AG10803 (cell line): Measurements from ENCODE around the gene ACAP3.

Experiments
- DNase-seq: peaks from one replicate; pipeline ENCODE4 v3.0.0; 2010; ENCODE audit warnings: low read depth
- H3K4me3 ChIP-seq: 2 replicates; pipeline ENCODE4 v1.5.1; 2011; ENCODE audit warnings: mild to moderate bottlenecking, low read length, control low read depth
- TF ChIP-seq, protein P1 (sequence below): conservative IDR thresholded peaks from 2 replicates; pipeline ENCODE4 v1.5.1; 2011; ENCODE audit warnings: mild to moderate bottlenecking, low read length, control low read depth, inconsistent platforms

ACAP3 gene

DNA sequence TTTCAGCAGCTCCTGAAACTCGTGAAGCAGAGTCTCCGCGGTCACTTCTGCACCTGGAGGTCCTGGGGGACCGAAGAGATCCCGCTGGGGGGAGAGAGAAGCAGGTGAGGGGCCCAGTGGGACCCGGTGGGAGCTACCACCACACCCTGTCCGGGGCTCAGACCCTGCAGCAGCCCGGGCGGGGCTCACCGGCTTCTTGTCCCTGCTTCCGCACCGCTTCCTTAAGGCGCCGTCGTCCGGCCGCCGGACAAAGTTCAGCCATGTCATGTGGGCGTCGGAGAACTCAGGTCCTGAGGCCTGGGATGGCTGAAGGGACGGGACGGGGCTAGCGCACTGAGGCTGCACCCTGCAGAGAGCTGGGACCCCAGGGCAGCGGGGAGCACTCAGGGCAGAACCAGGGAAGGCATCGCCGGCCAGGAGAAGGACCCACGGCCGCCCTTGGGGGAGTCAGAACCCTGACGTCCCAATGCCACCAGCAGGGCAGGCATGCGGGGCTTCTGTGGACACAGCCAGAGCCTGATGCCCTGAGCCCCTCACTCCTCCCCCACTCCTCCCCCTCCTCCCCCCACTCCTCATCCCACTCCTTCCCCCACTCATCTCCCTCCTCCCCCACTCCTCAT is 63.4 kb downstream of the ACAP3 start:
- no peak overlapping the region for H3K4me3 ChIP-seq
- no peak for DNase-seq
- TF ChIP-seq, protein P1, sequence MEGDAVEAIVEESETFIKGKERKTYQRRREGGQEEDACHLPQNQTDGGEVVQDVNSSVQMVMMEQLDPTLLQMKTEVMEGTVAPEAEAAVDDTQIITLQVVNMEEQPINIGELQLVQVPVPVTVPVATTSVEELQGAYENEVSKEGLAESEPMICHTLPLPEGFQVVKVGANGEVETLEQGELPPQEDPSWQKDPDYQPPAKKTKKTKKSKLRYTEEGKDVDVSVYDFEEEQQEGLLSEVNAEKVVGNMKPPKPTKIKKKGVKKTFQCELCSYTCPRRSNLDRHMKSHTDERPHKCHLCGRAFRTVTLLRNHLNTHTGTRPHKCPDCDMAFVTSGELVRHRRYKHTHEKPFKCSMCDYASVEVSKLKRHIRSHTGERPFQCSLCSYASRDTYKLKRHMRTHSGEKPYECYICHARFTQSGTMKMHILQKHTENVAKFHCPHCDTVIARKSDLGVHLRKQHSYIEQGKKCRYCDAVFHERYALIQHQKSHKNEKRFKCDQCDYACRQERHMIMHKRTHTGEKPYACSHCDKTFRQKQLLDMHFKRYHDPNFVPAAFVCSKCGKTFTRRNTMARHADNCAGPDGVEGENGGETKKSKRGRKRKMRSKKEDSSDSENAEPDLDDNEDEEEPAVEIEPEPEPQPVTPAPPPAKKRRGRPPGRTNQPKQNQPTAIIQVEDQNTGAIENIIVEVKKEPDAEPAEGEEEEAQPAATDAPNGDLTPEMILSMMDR = no peak

DNA sequence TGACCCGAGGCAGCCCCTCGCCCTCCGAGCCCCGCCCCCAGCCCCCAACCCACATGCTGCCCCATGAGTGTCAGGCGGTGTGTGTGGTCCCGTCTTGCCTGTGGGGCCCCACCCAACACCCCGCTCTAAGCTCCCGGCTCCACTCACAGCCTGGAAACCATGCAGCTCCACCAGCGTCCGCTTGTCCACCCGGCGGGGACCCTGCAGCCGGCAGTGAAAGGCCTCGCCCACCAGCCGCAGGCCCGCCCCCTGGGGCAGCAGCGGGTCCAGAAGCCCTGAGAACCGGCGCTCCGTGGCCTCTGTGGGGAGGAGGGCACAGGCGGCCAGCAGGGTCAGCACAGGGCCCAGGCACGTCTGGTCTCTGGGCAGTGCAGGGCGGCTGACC is 63.9 kb downstream of the ACAP3 start:
- TF ChIP-seq, protein P1 = no peak
- no peak overlapping the region for H3K4me3 ChIP-seq
- no peak for DNase-seq

DNA sequence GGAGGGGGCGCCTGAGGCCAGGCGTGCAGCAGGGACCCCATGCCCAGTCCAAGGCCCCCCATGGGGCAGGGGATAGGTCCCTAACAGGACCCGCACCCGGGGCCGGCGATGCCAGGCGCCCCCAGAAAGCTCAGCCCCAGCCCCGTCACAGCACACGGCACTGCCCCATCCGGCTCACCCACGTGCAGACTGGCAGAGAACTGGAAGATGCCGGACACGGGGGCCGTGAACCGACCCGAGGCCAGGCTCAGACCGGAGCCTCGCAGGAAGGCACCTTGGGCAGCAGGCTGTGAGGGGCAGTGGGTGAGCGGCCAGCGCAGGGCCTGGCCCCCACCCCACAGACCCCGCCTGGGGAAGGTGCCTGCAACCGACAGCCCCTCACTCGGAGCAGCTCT is 64.5 kb downstream of the ACAP3 start:
- no peak overlapping the region for H3K4me3 ChIP-seq
- TF ChIP-seq, protein P1 = no peak
- no peak for DNase-seq

DNA sequence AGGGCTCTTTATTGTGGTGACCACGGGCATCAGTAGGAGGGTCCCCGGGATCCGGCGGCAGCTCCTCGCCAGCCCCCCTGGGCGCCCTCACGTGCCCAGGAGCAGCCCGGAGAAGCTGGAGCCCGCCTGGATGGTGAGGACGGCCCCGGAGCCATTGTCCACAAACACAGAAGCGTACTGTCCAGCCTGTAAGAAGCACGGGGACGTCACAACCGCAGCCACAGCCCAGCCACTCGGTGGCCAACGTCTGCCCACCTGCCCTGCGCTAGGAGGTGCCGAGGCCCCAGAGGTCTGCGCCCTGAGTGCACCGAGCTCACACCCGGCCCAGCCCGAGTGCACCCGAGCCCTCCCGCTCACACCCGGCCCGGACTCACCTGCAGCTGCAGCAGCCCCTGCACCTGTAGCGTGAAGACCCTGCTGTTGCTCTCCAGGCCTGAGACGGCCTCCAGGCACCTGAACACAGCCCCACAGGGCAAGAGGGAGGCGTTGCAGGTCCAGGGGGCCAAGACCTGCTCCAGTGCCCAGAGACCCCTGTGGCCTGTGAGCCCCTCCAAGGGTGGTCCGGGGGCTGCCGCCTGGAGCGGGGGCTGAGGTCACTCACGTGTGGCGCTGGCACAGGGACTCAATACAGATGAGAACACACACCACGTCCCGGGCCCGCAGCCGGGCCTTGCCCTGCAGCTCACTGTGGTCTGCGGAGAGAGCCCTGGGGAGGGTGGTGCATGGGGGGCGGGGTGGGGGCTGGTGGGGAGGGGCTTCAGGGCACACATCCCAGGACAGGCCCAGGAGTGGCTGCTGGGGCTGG is 65.1 kb downstream of the ACAP3 start:
- no peak for DNase-seq
- TF ChIP-seq, protein P1 = no peak
- no peak overlapping the region for H3K4me3 ChIP-seq
